Renal cortex interstitium (tissue), 11 donors: ENCODE data around the gene PINK1. TPM values are rescaled to one million over a fixed set of nuclear protein-coding genes. Genes with fewer than 3 reads are reported as not detected.

Experiments used
- DNase-seq, 11 donors: peaks; one replicate each; pipeline ENCODE4 v3.0.0-alpha.2; 2013; ENCODE audit warnings: low read depth in 9 of 11, low spot score in 4 of 11; ENCODE audit errors: extremely low read depth in 1 of 11
- polyA plus RNA-seq, 3 donors: library from polyadenylated mRNA; unstranded; fragments of 120-200 nt; gene quantifications; one replicate each; pipeline ENCODE4 v1.2.1, GENCODE V29; 2013; ENCODE audit not compliant: insufficient read length in 3 of 3

PINK1 gene
- polyA plus RNA-seq, 3 donors, result 63.7 to 79.6 (median 69.3) TPM

- no peak for DNase-seq
Observed at GRCh38 chr1:20626524-20626923, 6.7 kb upstream of the PINK1 start.

- no peak for DNase-seq
Observed at GRCh38 chr1:20630729-20631128, 2.5 kb upstream of the PINK1 start.

- no peak for DNase-seq
Observed at GRCh38 chr1:20632386-20632785, 872 bp upstream of the PINK1 start.

GRCh38 chr1:20634065-20634593 is 871 bp downstream of the PINK1 start:
- peak in 2 of 11 donors; percentile 11 to 32 for DNase-seq

- peak in 2 of 11 donors; percentile 15 to 31 for DNase-seq
Observed at GRCh38 chr1:20634594-20635084, 1.4 kb downstream of the PINK1 start.

GRCh38 chr1:20636785-20637347 is 3.6 kb downstream of the PINK1 start:
- DNase-seq, result no peak

- DNase-seq, result peak in 7 of 11 donors; percentile 23 to 60 (median 38)
Observed at GRCh38 chr1:20640183-20640597, 6.9 kb downstream of the PINK1 start.

GRCh38 chr1:20641975-20642374 is 8.7 kb downstream of the PINK1 start:
- DNase-seq, result no peak

- no peak for DNase-seq
Observed at GRCh38 chr1:20643080-20643479, 9.8 kb downstream of the PINK1 start.

- DNase-seq, result no peak
Observed at GRCh38 chr1:20644416-20644815, 11.2 kb downstream of the PINK1 start.

GRCh38 chr1:20645414-20645813 is 12.2 kb downstream of the PINK1 start:
- no peak for DNase-seq

- no peak for DNase-seq
Observed at GRCh38 chr1:20648438-20648837, 15.2 kb downstream of the PINK1 start.

GRCh38 chr1:20648946-20649345 is 15.7 kb downstream of the PINK1 start:
- DNase-seq, result no peak

GRCh38 chr1:20652300-20652699 is 19.0 kb downstream of the PINK1 start:
- no peak for DNase-seq

- no peak for DNase-seq
Observed at GRCh38 chr1:20654104-20654690, 20.9 kb downstream of the PINK1 start.

GRCh38 chr1:20657024-20657423 is 23.8 kb downstream of the PINK1 start:
- no peak for DNase-seq

- DNase-seq, result no peak
Observed at GRCh38 chr1:20658166-20658915, 25.1 kb downstream of the PINK1 start.

- no peak for DNase-seq
Observed at GRCh38 chr1:20660363-20660762, 27.1 kb downstream of the PINK1 start.

- DNase-seq, result no peak
Observed at GRCh38 chr1:20660847-20661206, 27.6 kb downstream of the PINK1 start.
